Endothelial cell of umbilical vein (primary cell): Measurements from ENCODE around the gene RTN1. TPM values are rescaled to one million over a fixed set of nuclear protein-coding genes. Genes with fewer than 3 reads are reported as not detected.

Experiments used
- BruUV-seq: library from RNA; stranded (reverse); fragments of 400-500 nt; replicated peaks from 2 replicates; lab custom pipeline; 2021; lab: Mats Ljungman, UMichigan
- CTCF ChIA-PET: fragments of 300-600, 350-600 bp; sonication (Branson Sonifier 250); formaldehyde crosslinking; loops from one replicate; lab custom pipeline; 2021; ENCODE audit warnings: antibody characterized with exemption, inconsistent platforms; lab: Charles Lee
- POLR2A ChIA-PET: fragments of 300-600, 350-600 bp; sonication (Branson Sonifier 250); formaldehyde crosslinking; loops from one replicate; lab custom pipeline; 2021; ENCODE audit warnings: antibody characterized with exemption, inconsistent platforms; lab: Charles Lee
- DNase-seq: peaks from one replicate; pipeline ENCODE4 v3.0.0-alpha.2; 2011; ENCODE audit warnings: low read depth, low spot score
- FAIRE-seq: peaks from 2 replicates; lab custom pipeline; 2011; peaks lifted over from hg19 to GRCh38; lab: Jason Lieb, UNC
- H2AFZ ChIP-seq: 2 replicates; pipeline ENCODE4 v1.6.0; 2012; ENCODE audit warnings: low read depth, low read length, control low read depth, inconsistent platforms
- H3K27ac ChIP-seq: 2 replicates; pipeline ENCODE4 v1.5.1; 2011; ENCODE audit warnings: low read depth, mild to moderate bottlenecking, control low read depth, low read length, moderate library complexity; ENCODE audit not compliant: insufficient read depth
- H3K27me3 ChIP-seq, 2 experiments: 2 replicates each; pipeline versions ENCODE4 v1.6.0 to v1.6.1; 2011; ENCODE audit warnings: low read length in 2 of 2, mixed read lengths in 1 of 2; ENCODE audit not compliant: control insufficient read depth in 2 of 2, insufficient read depth in 2 of 2
- H3K36me3 ChIP-seq, 2 experiments: 2 replicates in 1 of 2; 3 replicates in 1 of 2; pipeline ENCODE4 v1.5.1; 2011; ENCODE audit warnings: low read length in 2 of 2, mild to moderate bottlenecking in 1 of 2, moderate library complexity in 1 of 2; ENCODE audit not compliant: control insufficient read depth in 2 of 2, insufficient read depth in 2 of 2; ENCODE audit errors: extremely low read depth in 1 of 2
- H3K4me1 ChIP-seq: 3 replicates; pipeline ENCODE4 v1.5.1; 2011; ENCODE audit warnings: mild to moderate bottlenecking, low read length; ENCODE audit not compliant: control insufficient read depth, insufficient read depth; ENCODE audit errors: extremely low read depth
- H3K4me2 ChIP-seq: 2 replicates; pipeline ENCODE4 v1.6.1; 2011; ENCODE audit warnings: low read length, control low read depth, mixed read lengths; ENCODE audit not compliant: insufficient read depth
- H3K4me3 ChIP-seq, 3 experiments: fragments of 200-600 bp in 1 of 3; sonication (generic), shearing (Covaris generic) in 1 of 3; replicated peaks in 1 of 3; 2 replicates each; pipeline ENCODE4 v1.5.1; 2011 to 2016; ENCODE audit warnings: control low read depth in 3 of 3, low read length in 3 of 3, mild to moderate bottlenecking in 2 of 3, inconsistent platforms in 1 of 3, low read depth in 1 of 3, moderate library complexity in 1 of 3; ENCODE audit not compliant: insufficient read depth in 1 of 3
- H3K79me2 ChIP-seq: 2 replicates; pipeline ENCODE4 v1.6.0; 2012; ENCODE audit warnings: low read length, inconsistent platforms; ENCODE audit not compliant: control insufficient read depth, insufficient read depth
- H3K9ac ChIP-seq: replicated peaks from 2 replicates; pipeline ENCODE3; 2011; ENCODE audit warnings: low read length, control low read depth; ENCODE audit not compliant: insufficient read depth; ENCODE audit errors: extremely low read depth
- H3K9me1 ChIP-seq: replicated peaks from 3 replicates; pipeline ENCODE4 v1.6.0; 2011; ENCODE audit warnings: mild to moderate bottlenecking, low read length; ENCODE audit not compliant: control insufficient read depth, insufficient read depth; ENCODE audit errors: extremely low read depth
- H3K9me3 ChIP-seq: replicated peaks from 2 replicates; pipeline ENCODE4 v1.5.1; 2012; ENCODE audit warnings: low read length, inconsistent platforms; ENCODE audit not compliant: control insufficient read depth, insufficient read depth
- H4K20me1 ChIP-seq: replicated peaks from 2 replicates; pipeline ENCODE3; 2011; ENCODE audit warnings: mild to moderate bottlenecking, low read length; ENCODE audit not compliant: control insufficient read depth, insufficient read depth; ENCODE audit errors: extremely low read depth
- CTCF ChIP-seq, 2 donors: IDR thresholded peaks; 1 replicate in 1 of 2; 2 replicates in 1 of 2; pipeline ENCODE4 v1.5.1; 2011; ENCODE audit warnings: low read length in 2 of 2, mild to moderate bottlenecking in 2 of 2, moderate library complexity in 2 of 2, control low read depth in 1 of 2, inconsistent platforms in 1 of 2, low read depth in 1 of 2; ENCODE audit not compliant: insufficient read depth in 1 of 2; ENCODE audit errors: extremely low read depth in 1 of 2
- EZH2 ChIP-seq: IDR thresholded peaks from 2 replicates; pipeline ENCODE4 v1.6.1; 2012; ENCODE audit warnings: borderline replicate concordance, low read depth, mild to moderate bottlenecking, moderate library complexity, low read length, inconsistent platforms; ENCODE audit not compliant: severe bottlenecking
- FOS ChIP-seq: IDR thresholded peaks from 2 replicates; pipeline ENCODE4 v1.6.1; 2011; ENCODE audit warnings: mild to moderate bottlenecking, low read length, moderate library complexity, borderline replicate concordance; ENCODE audit not compliant: insufficient read depth
- GATA2 ChIP-seq: IDR thresholded peaks from 2 replicates; pipeline ENCODE4 v1.7.0; 2011; ENCODE audit warnings: low read depth, mild to moderate bottlenecking, moderate library complexity, mixed read lengths, low read length; ENCODE audit not compliant: insufficient read length, insufficient read depth
- JUN ChIP-seq: IDR thresholded peaks from 2 replicates; pipeline ENCODE4 v1.6.1; 2011; ENCODE audit warnings: borderline replicate concordance, low read depth; ENCODE audit not compliant: insufficient read length, insufficient read depth
- MAX ChIP-seq: IDR thresholded peaks from 2 replicates; pipeline ENCODE4 v1.6.1; 2011; ENCODE audit not compliant: insufficient read depth, insufficient read length
- MYC ChIP-seq: IDR thresholded peaks from one replicate; pipeline ENCODE4 v1.6.1; 2011; ENCODE audit warnings: mild to moderate bottlenecking, low read depth, low read length
- POLR2A ChIP-seq: IDR thresholded peaks from 2 replicates; pipeline ENCODE4 v1.6.1; 2012; ENCODE audit warnings: low read depth, mild to moderate bottlenecking, control low read depth, low read length
- dilution Hi-C: fragments of 300-500 bp; cut with MboI; formaldehyde crosslinking; loops from one replicate; pipeline ENCODE4 v1.15.0; 2019; ENCODE audit warnings: low sequenced_read_pairs; ENCODE audit not compliant: extremely low pct_ligation_motif_present
- intact Hi-C: fragments of 100-400 bp; cut with micrococcal nuclease; formaldehyde crosslinking; loops from one replicate; pipeline ENCODE4 v1.10.0; 2022
- polyA plus RNA-seq, 4 experiments: library from polyadenylated mRNA; depleted of rRNA in 3 of 4; stranded (reverse) in 3 of 4; unstranded in 1 of 4; fragments of >200 nt; gene quantifications; 2 replicates each; pipeline versions ENCODE4 v1.2.1 to v1.2.3, GENCODE V29; 2011 to 2012; ENCODE audit warnings: missing spikeins in 1 of 4
- total RNA-seq: library from RNA; stranded (reverse); gene quantifications from 2 replicates; pipeline ENCODE4 v1.2.3, GENCODE V29; 2021

RTN1 gene
- total and polyA plus RNA-seq, 2 donors (not counting 3 experiments of a cell fraction or from before 2014, with no cell fraction given), result 0.10 to 0.29 TPM

- H3K4me3 ChIP-seq, result no peak overlapping the region
- no peak overlapping the region for H3K9ac ChIP-seq
- no peak for FAIRE-seq
- H3K36me3 ChIP-seq, result no peaks in the 10 kb centered on the region
- DNase-seq, result no peak
- dilution Hi-C loops, result no loop called here
- H2AFZ ChIP-seq, result no peak overlapping the region
- H3K27ac ChIP-seq, result no peak overlapping the region
- no peak overlapping the region for H3K4me2 ChIP-seq
- no peaks in the 10 kb centered on the region for H3K9me3 ChIP-seq
- ChIA-PET CTCF (no interaction called here), POLR2A (no interaction called here)
- intact Hi-C loops, result no loop called here
- H3K4me1 ChIP-seq, result peaks cover 3% of the 10 kb centered on the region
- no peaks in the 10 kb centered on the region for H3K79me2 ChIP-seq
- H4K20me1 ChIP-seq, result no peaks in the 10 kb centered on the region
- peaks cover 0 to 5% of the 10 kb centered on the region in 2 experiments for H3K27me3 ChIP-seq
- H3K9me1 ChIP-seq, result no peaks in the 10 kb centered on the region
- TF ChIP-seq POLR2A, result no peak
- TF ChIP-seq EZH2, result no peak
- TF ChIP-seq JUN, result no peak
- TF ChIP-seq GATA2, result no peak
- TF ChIP-seq MYC, result no peak
- TF ChIP-seq CTCF (IDR thresholded peaks at IDR 0.05; ENCODE audit: extremely low read depth in 1 of 2, insufficient read depth in 1 of 2, low read depth in 1 of 2, low read length in 2 of 2), result no peak
- TF ChIP-seq FOS, result no peak
- no peak for TF ChIP-seq MAX
- no TSS peak for BruUV-seq
Observed at GRCh38 chr14:59832653-59833294, 37.8 kb downstream of the RTN1 start.
